ENCODE data around the gene ACSS1. TPM values are rescaled to one million over a fixed set of nuclear protein-coding genes. Genes with fewer than 3 reads are reported as not detected.

Gene ACSS1
- total RNA-seq, 1 experiment from 2014 or later = 2.3 TPM

DNA sequence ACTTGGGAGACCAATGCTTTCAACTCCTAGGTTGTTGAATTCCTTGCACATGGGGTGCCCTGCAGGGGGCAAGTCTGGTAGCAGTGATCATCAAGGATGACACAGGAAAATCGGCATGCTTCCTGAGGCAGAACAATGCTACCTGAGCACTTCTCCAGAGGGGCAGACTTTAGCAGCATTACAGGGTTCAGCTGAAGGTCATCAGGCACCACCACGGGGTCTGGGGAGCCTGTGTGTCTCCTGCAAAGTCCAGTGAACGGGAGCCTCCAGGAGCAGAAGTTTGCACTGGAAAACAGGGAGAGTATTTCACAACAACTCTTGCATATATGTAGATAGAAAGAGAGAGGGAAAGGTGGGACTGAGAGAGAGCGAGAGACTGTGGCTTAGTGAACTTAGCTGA is 13.8 kb upstream of the ACSS1 start:
- no peak overlapping the region for H3K9ac ChIP-seq (ENCODE audit: low read length)
- POLR2A ChIA-PET (ENCODE audit: unreplicated experiment) = no interaction called here
- H3K79me2 ChIP-seq (ENCODE audit: low read length) = no peaks in the 10 kb centered on the region
- H3K9me2 ChIP-seq (replicated peaks; ENCODE audit: low read length) = no peaks in the 10 kb centered on the region
- H3K4me2 ChIP-seq (ENCODE audit: low read length) = no peak overlapping the region
- no peak for ATAC-seq
- CTCF ChIA-PET = no interaction called here
- no peaks in the 10 kb centered on the region for H3K9me3 ChIP-seq (ENCODE audit: low read length)
- H2AFZ ChIP-seq (ENCODE audit: low read length) = no peak overlapping the region
- no peak for DNase-seq
- H3K4me1 ChIP-seq (ENCODE audit: insufficient read depth, low read length) = peaks cover 19% of the 10 kb centered on the region
- peaks cover 3% of the 10 kb centered on the region for H3F3A ChIP-seq (ENCODE audit: low read length, unreplicated experiment)
- H3K27ac ChIP-seq (ENCODE audit: low read length) = no peak overlapping the region
- no peaks in the 10 kb centered on the region for H4K20me1 ChIP-seq (ENCODE audit: low read length)
- H3K27me3 ChIP-seq (ENCODE audit: low read length) = peaks cover 17% of the 10 kb centered on the region
- H3K36me3 ChIP-seq (ENCODE audit: low read depth, low read length) = no peaks in the 10 kb centered on the region
- no peak overlapping the region for H3K4me3 ChIP-seq (ENCODE audit: low read length)
- intact Hi-C loops (cut with micrococcal nuclease) = no loop called here
- no TSS peak for BruUV-seq (replicated peaks)
- TF ChIP-seq, protein P1, sequence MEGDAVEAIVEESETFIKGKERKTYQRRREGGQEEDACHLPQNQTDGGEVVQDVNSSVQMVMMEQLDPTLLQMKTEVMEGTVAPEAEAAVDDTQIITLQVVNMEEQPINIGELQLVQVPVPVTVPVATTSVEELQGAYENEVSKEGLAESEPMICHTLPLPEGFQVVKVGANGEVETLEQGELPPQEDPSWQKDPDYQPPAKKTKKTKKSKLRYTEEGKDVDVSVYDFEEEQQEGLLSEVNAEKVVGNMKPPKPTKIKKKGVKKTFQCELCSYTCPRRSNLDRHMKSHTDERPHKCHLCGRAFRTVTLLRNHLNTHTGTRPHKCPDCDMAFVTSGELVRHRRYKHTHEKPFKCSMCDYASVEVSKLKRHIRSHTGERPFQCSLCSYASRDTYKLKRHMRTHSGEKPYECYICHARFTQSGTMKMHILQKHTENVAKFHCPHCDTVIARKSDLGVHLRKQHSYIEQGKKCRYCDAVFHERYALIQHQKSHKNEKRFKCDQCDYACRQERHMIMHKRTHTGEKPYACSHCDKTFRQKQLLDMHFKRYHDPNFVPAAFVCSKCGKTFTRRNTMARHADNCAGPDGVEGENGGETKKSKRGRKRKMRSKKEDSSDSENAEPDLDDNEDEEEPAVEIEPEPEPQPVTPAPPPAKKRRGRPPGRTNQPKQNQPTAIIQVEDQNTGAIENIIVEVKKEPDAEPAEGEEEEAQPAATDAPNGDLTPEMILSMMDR (conservative IDR thresholded peaks at IDR 0.05; ENCODE audit: low read depth, low read length) = no peak
- TF ChIP-seq EZH2 (IDR thresholded peaks at IDR 0.05; ENCODE audit: low read length, unreplicated experiment) = no peak
- no peak for TF ChIP-seq EZH2phosphoT487 (IDR thresholded peaks at IDR 0.05; ENCODE audit: borderline replicate concordance, low read length)

DNA sequence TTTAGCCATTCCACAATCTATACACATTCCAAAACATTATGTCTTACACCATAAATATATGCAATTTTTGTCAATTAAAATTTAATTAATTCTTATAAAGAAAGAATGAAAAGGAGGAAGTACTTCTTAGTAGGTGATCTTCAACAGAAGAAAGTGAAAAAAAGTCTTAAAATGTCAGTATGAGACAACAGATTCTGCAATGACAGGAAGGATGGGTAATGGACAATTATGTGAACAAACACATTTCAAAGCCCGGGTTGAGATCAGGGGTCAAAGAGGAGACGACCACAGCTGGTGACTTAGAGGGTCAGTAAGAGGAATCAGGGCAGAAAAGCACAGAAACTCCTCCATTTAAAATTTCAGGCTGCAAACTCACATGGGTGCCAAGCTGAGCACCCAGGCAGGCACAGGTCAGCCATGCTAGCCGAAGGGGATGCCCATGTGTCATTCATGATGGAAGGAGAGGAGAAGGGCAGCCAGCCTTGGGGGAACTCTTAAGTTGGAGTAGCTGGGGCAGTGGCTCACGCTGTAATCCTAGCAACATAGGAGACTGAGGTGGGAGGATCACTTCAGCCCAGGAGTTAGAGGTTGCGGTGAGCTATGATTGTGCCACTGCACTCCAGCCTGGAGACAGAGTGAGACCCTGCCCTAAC is 13.0 kb upstream of the ACSS1 start:
- intact Hi-C loops (cut with micrococcal nuclease) = no loop called here
- DNase-seq (no peak), ATAC-seq (no peak)
- no peaks in the 10 kb centered on the region for H3K36me3 ChIP-seq (ENCODE audit: low read depth, low read length)
- ChIA-PET CTCF (no interaction called here), POLR2A (ENCODE audit: unreplicated experiment) (no interaction called here)
- peaks cover 17% of the 10 kb centered on the region for H3K27me3 ChIP-seq (ENCODE audit: low read length)
- no peaks in the 10 kb centered on the region for H3K79me2 ChIP-seq (ENCODE audit: low read length)
- BruUV-seq (replicated peaks) = no TSS peak
- no peak overlapping the region for H3K9ac ChIP-seq (ENCODE audit: low read length)
- H3K4me1 ChIP-seq (ENCODE audit: insufficient read depth, low read length) = peaks cover 12% of the 10 kb centered on the region
- H2AFZ ChIP-seq (ENCODE audit: low read length) = no peak overlapping the region
- no peaks in the 10 kb centered on the region for H3K9me3 ChIP-seq (ENCODE audit: low read length)
- no peak for TF ChIP-seq EZH2phosphoT487 (IDR thresholded peaks at IDR 0.05; ENCODE audit: borderline replicate concordance, low read length)
- TF ChIP-seq, protein P1 (conservative IDR thresholded peaks at IDR 0.05; ENCODE audit: low read depth, low read length) = no peak
- no peak for TF ChIP-seq EZH2 (IDR thresholded peaks at IDR 0.05; ENCODE audit: low read length, unreplicated experiment)
- H3K4me3 ChIP-seq (ENCODE audit: low read length) = no peak overlapping the region
- no peaks in the 10 kb centered on the region for H4K20me1 ChIP-seq (ENCODE audit: low read length)
- no peak overlapping the region for H3K27ac ChIP-seq (ENCODE audit: low read length)
- H3K9me2 ChIP-seq (replicated peaks; ENCODE audit: low read length) = no peaks in the 10 kb centered on the region
- H3K4me2 ChIP-seq (ENCODE audit: low read length) = no peak overlapping the region
- no peaks in the 10 kb centered on the region for H3F3A ChIP-seq (ENCODE audit: low read length, unreplicated experiment)
